Measurements from ENCODE around the gene PCAT7.

GRCh38 chr9:94591876-94592275 lies 37.0 kb downstream of the PCAT7 start:
- no peak for TF ChIP-seq CTCF (conservative IDR thresholded peaks at IDR 0.05; ENCODE audit: low read depth, low read length)
- TF ChIP-seq EZH2 (IDR thresholded peaks at IDR 0.05; ENCODE audit: borderline replicate concordance, low read depth, low read length, poor library complexity, severe bottlenecking) = no peak

Data from A673 (cell line).